Stimulated activated CD4-positive, alpha-beta T cell treated with anti-CD3 and anti-CD28 coated beads, TNF-alpha, amount 100 ng/mL, for 1 hour (primary cell): ENCODE measurements around the gene ITGB7.

Experiments
- DNase-seq, 3 donors: peaks; one replicate each; pipeline ENCODE4 v3.0.0-alpha.2; 2020; ENCODE audit warnings: low read depth in 3 of 3, low spot score in 1 of 3

Gene ITGB7

DNA sequence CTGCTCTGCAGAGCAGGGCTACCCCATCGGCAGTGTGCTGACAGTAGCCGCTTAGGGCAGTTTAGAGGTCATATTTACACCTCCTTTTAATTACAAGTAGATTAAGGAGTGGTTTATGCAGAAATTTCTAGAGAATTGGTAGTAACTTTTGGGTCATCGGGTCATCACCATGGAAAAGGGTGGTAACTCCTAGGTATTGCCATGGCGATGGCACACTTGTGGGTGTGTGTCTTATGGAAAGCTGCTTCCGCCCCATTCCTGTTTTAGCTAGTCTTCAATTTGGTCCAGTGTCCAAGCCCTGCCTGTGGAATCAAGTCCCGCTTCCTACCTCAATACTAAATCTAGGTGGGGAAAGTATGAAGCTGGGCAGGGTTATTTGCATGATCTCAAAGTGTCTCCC lies 56.0 kb downstream of the ITGB7 start:
- no peak for DNase-seq

DNA sequence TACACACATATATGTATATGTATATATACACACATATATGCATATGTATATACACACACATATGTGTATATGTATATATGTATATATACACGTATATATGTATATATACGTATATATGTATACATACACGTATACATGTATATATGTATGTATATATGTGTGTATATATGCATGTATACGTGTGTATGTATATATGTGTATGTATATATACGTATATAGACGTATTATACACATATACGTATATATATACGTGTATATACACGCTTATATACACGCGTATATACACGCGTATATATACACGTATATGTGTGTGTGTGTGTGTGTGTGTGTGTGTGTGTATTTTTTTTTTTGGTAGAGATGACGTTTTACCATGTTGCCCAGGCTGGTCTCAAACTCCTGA lies 59.4 kb downstream of the ITGB7 start:
- DNase-seq = no peak

DNA sequence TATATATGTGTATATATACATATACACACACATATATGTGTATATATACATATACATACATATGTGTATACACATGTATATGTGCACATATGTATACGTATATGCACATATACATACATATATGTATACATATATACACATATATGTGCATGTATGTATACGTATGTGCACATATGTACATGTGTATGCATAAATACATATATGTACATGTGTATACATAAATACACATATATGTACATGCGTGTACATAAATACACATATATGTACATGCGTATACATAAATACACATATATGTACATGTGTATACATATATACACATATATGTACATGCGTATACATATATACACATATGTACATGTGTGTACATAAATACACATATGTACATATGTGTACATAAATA lies 59.9 kb downstream of the ITGB7 start:
- DNase-seq = no peak

DNA sequence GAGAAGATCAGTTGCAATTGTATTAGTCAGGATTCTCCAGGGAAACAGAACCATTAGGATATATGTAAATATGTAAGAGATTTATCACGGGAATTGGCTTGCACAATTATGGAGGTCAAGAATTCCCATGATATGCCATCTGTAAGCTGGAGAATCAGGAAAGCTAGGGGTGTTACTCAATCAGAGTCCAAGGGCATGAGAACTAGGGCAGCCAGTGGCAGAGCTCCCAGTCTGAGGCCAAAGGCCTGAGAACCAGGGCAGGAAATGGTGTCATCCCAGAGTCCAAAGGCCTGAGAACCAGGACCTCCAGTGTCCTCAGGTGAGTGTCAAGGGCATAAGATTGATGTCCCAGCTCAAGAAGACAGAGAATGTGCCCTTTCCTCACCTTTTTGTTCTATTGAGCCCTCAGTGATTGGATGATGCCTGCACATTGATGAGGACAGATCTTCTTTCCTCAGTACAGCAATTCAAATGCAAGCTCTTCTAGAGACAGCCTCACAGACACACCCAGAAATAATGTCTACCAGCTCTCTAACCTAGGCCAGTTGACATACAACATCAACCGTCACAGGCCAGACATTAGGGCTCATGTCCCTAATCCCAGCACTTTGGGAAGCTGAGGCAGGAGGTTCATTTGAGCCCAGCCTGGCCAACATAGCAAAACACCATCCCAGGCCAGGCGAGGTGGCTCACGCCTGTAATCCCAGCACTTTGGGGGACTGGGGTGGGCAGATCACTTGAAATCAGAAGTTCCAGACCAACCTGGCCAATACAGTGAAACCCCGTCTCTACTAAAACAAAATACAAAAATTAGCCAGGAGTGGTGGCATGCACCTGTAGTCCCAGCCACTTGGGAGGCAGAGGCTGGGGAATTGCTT lies 61.4 kb downstream of the ITGB7 start:
- no peak for DNase-seq

DNA sequence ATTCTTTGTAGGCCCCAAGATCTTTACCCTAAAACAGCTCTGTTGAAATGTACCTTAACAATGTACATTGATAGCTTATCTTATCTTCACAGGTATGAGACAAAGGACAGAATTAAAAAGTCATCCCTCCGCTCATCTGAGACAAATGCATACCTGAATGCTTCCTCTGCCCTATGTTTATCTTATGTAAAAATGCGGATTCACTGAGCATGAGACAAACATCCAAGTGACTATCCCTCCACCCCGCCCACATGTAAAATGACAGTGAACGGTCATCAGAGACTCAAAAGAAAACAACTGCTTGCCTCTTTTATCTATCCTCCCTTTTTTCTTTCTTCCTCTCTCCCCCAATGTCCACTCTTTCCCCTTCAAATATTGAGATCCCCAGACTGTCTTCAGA lies 63.7 kb downstream of the ITGB7 start:
- DNase-seq = no peak
